Neural crest cell (in vitro differentiated cells): Measurements from ENCODE around the gene GAL3ST3. TPM values are rescaled to one million over a fixed set of nuclear protein-coding genes. Genes with fewer than 3 reads are reported as not detected.
A peak's percentile ranks its signal among the peaks of the same experiment; 100 is the strongest.

Experiments used
- DNase-seq: peaks from one replicate; pipeline ENCODE4 v3.0.0; 2021; ENCODE audit warnings: low read depth, mixed read lengths, low spot score
- H3K27ac Mint-ChIP-seq: one replicate; pipeline ENCODE4 v1.8.0; 2021; ENCODE audit warnings: mild to moderate bottlenecking, mixed read lengths; ENCODE audit not compliant: unreplicated experiment
- H3K27me3 Mint-ChIP-seq: 2 replicates; pipeline ENCODE4 v1.8.0; 2021; ENCODE audit warnings: low read depth, mild to moderate bottlenecking, mixed read lengths
- H3K36me3 Mint-ChIP-seq: 2 replicates; pipeline ENCODE4 v1.8.0; 2021; ENCODE audit warnings: low read depth, mild to moderate bottlenecking, mixed read lengths
- H3K4me1 Mint-ChIP-seq: 2 replicates; pipeline ENCODE4 v1.8.0; 2021; ENCODE audit warnings: mixed read lengths
- H3K4me3 Mint-ChIP-seq: one replicate; pipeline ENCODE4 v1.8.0; 2021; ENCODE audit warnings: mild to moderate bottlenecking, mixed read lengths
- H3K9me3 Mint-ChIP-seq: 2 replicates; pipeline ENCODE4 v1.8.0; 2021; ENCODE audit warnings: mixed read lengths
- CTCF ChIP-seq: fragments of 200-600 bp; sonication (generic); conservative IDR thresholded peaks from 2 replicates; pipeline ENCODE4 v1.5.0; 2021; ENCODE audit warnings: antibody characterized with exemption, mild to moderate bottlenecking
- total RNA-seq: library from RNA; stranded (reverse); gene quantifications from 2 replicates; pipeline ENCODE4 v1.2.1, GENCODE V29; 2021

Gene GAL3ST3
- total RNA-seq, 1 donor from 2014 or later, result 8.7 TPM

GRCh38 chr11:66068154-66068821 lies 19.3 kb upstream of the GAL3ST3 start:
- peak; percentile 82 for DNase-seq
- Mint-ChIP-seq H3K9me3 (no peaks in the 10 kb centered on the region), H3K27ac (no peak overlapping the region), H3K36me3 (peaks cover 37% of the 10 kb centered on the region), H3K4me1 (peaks cover 27% of the 10 kb centered on the region), H3K4me3 (peak overlapping the region; percentile 91), H3K27me3 (peaks cover 6% of the 10 kb centered on the region)
- TF ChIP-seq CTCF, result peak; percentile 93

GRCh38 chr11:66067640-66068039 lies 18.7 kb upstream of the GAL3ST3 start:
- no peak overlapping the region for H3K27ac Mint-ChIP-seq
- peak overlapping the region; percentile 91 for H3K4me3 Mint-ChIP-seq
- H3K4me1 Mint-ChIP-seq, result peaks cover 26% of the 10 kb centered on the region
- H3K27me3 Mint-ChIP-seq, result peaks cover 6% of the 10 kb centered on the region
- H3K9me3 Mint-ChIP-seq, result no peaks in the 10 kb centered on the region
- no peak for DNase-seq
- no peak for TF ChIP-seq CTCF
- H3K36me3 Mint-ChIP-seq, result peaks cover 43% of the 10 kb centered on the region

- Mint-ChIP-seq H3K9me3 (no peaks in the 10 kb centered on the region), H3K4me1 (peaks cover 17% of the 10 kb centered on the region), H3K4me3 (peak overlapping the region; percentile 27), H3K27ac (no peak overlapping the region), H3K27me3 (peaks cover 6% of the 10 kb centered on the region), H3K36me3 (peaks cover 44% of the 10 kb centered on the region)
- TF ChIP-seq CTCF, result no peak
- no peak for DNase-seq
These were observed 17.8 kb upstream of the GAL3ST3 start for GRCh38 chr11:66066751-66067150.

GRCh38 chr11:66064571-66064970 lies 15.6 kb upstream of the GAL3ST3 start:
- Mint-ChIP-seq H3K36me3 (peaks cover 55% of the 10 kb centered on the region), H3K9me3 (no peaks in the 10 kb centered on the region), H3K4me3 (no peak overlapping the region), H3K27me3 (peaks cover 6% of the 10 kb centered on the region), H3K4me1 (peaks cover 8% of the 10 kb centered on the region), H3K27ac (no peak overlapping the region)
- no peak for DNase-seq
- TF ChIP-seq CTCF, result no peak

- DNase-seq, result no peak
- no peak overlapping the region for H3K27ac Mint-ChIP-seq
- H3K4me3 Mint-ChIP-seq, result no peak overlapping the region
- H3K4me1 Mint-ChIP-seq, result peaks cover 3% of the 10 kb centered on the region
- no peak for TF ChIP-seq CTCF
- H3K36me3 Mint-ChIP-seq, result peaks cover 53% of the 10 kb centered on the region
- H3K27me3 Mint-ChIP-seq, result peaks cover 3% of the 10 kb centered on the region
- H3K9me3 Mint-ChIP-seq, result no peaks in the 10 kb centered on the region
These were observed 14.9 kb upstream of the GAL3ST3 start for GRCh38 chr11:66063900-66064299.
